HepG2 (cell line): Measurements from ENCODE around the gene KLC3. TPM values are rescaled to one million over a fixed set of nuclear protein-coding genes. Genes with fewer than 3 reads are reported as not detected.

Experiments used
- ATAC-seq: fragments of 200-7000 bp; cut with Tn5 transposase; 3 replicates; pipeline ENCODE4 v1.9.1; 2020; ENCODE audit warnings: mild to moderate bottlenecking, moderate library complexity
- BruUV-seq: library from RNA; stranded (reverse); fragments of 400-500 nt; replicated peaks from 2 replicates; lab custom pipeline; 2021; lab: Mats Ljungman, UMichigan
- CTCF ChIA-PET: fragments of 300-600 bp; formaldehyde crosslinking; extraction: SDS; loops from one replicate; lab custom pipeline; 2021; ENCODE audit warnings: low total read pairs, inconsistent platforms, low intra/inter-chr PET ratio; lab: Yijun Ruan, JAX
- POLR2A ChIA-PET: fragments of 350-600 bp; sonication (Branson Sonifier 250); formaldehyde crosslinking; loops from one replicate; lab custom pipeline; 2020; ENCODE audit warnings: antibody characterized with exemption, inconsistent platforms; lab: Yijun Ruan, JAX
- DNase-seq: peaks from one replicate; pipeline ENCODE4 v3.0.0-alpha.2; 2015; ENCODE audit warnings: low spot score
- FAIRE-seq: peaks from 3 replicates; lab custom pipeline; 2011; peaks lifted over from hg19 to GRCh38; lab: Jason Lieb, UNC
- H2AFZ ChIP-seq: one replicate; pipeline ENCODE4 v1.6.1; 2011; ENCODE audit warnings: low read length, inconsistent platforms
- H3K27ac ChIP-seq: fragments of 300-600 bp; 3 replicates; pipeline ENCODE4 v1.8.0; 2011; ENCODE audit warnings: mixed run types, mild to moderate bottlenecking, mixed read lengths, low read length, inconsistent platforms; ENCODE audit not compliant: insufficient read depth; ENCODE audit errors: extremely low read length
- H3K27me3 ChIP-seq, 2 experiments: fragments of 200-600 bp in 1 of 2; 2 replicates in 1 of 2; 3 replicates in 1 of 2; pipeline versions ENCODE4 v1.6.0 to v1.8.0; 2011; ENCODE audit warnings: low read length in 2 of 2, mild to moderate bottlenecking in 2 of 2, moderate library complexity in 2 of 2, inconsistent platforms in 1 of 2; ENCODE audit not compliant: insufficient read depth in 2 of 2, control insufficient read depth in 1 of 2
- H3K36me3 ChIP-seq, 2 experiments: fragments of 200-600 bp in 1 of 2; replicated peaks in 1 of 2; 2 replicates in 1 of 2; 3 replicates in 1 of 2; pipeline versions ENCODE4 v1.5.1 to v1.8.0; 2011; ENCODE audit warnings: low read length in 2 of 2, inconsistent platforms in 1 of 2; ENCODE audit not compliant: insufficient read depth in 2 of 2, control insufficient read depth in 1 of 2
- H3K4me1 ChIP-seq: 2 replicates; pipeline ENCODE4 v1.5.1; 2012; ENCODE audit warnings: low read length, inconsistent platforms; ENCODE audit not compliant: insufficient read depth
- H3K4me2 ChIP-seq: 2 replicates; pipeline ENCODE4 v1.6.0; 2011; ENCODE audit warnings: low read depth, low read length, inconsistent platforms
- H3K4me3 ChIP-seq, 3 experiments: fragments of 200-600 bp in 1 of 3; sonication (generic), shearing (Covaris generic) in 1 of 3; replicated peaks in 1 of 3; 2 replicates each; pipeline ENCODE4 v1.5.1; 2011 to 2016; ENCODE audit warnings: low read length in 3 of 3, inconsistent platforms in 2 of 3, low read depth in 2 of 3, mild to moderate bottlenecking in 2 of 3, control low read depth in 1 of 3, mixed read lengths in 1 of 3; ENCODE audit not compliant: insufficient read depth in 1 of 3
- H3K79me2 ChIP-seq: one replicate; pipeline ENCODE4 v1.6.1; 2011; ENCODE audit warnings: low read length, inconsistent platforms; ENCODE audit not compliant: insufficient read depth
- H3K9ac ChIP-seq: 2 replicates; pipeline ENCODE4 v1.6.0; 2011; ENCODE audit warnings: mild to moderate bottlenecking, low read depth, low read length, inconsistent platforms; ENCODE audit not compliant: insufficient read depth
- H3K9me3 ChIP-seq: 2 replicates; pipeline ENCODE4 v1.5.1; 2012; ENCODE audit warnings: mild to moderate bottlenecking, low read length
- H4K20me1 ChIP-seq: 2 replicates; pipeline ENCODE4 v1.6.0; 2011; ENCODE audit warnings: inconsistent platforms, mild to moderate bottlenecking, low read length, moderate library complexity; ENCODE audit not compliant: insufficient read depth
- AGO2 ChIP-seq: fragments of 200-400 bp; formaldehyde crosslinking; optimal IDR thresholded peaks from 2 replicates; pipeline ENCODE3; 2017; ENCODE audit warnings: mild to moderate bottlenecking, low read depth, low read length, moderate library complexity
- PITX1 ChIP-seq: sonication (generic); formaldehyde crosslinking; IDR thresholded peaks from 2 replicates; pipeline ENCODE4 v1.5.1; 2020; ENCODE audit warnings: mild to moderate bottlenecking, missing genetic modification reagents
- POLR2A ChIP-seq, 2 experiments: IDR thresholded peaks; 2 replicates each; pipeline ENCODE4 v1.6.1; 2011; ENCODE audit warnings: low read depth in 2 of 2, low read length in 2 of 2, mild to moderate bottlenecking in 1 of 2, moderate library complexity in 1 of 2; ENCODE audit not compliant: insufficient read depth in 1 of 2
- RBM22 ChIP-seq: fragments of 200-400 bp; formaldehyde crosslinking; optimal IDR thresholded peaks from 2 replicates; pipeline ENCODE3; 2017; ENCODE audit warnings: mild to moderate bottlenecking, low read length, moderate library complexity
- ZNF331 ChIP-seq: sonication (generic); formaldehyde crosslinking; IDR thresholded peaks from 2 replicates; pipeline ENCODE4 v1.4.0; 2020; ENCODE audit warnings: missing genetic modification reagents
- WGBS: methylation state at CpG from one replicate; pipeline ENCODE4 v1.1.6; 2017; ENCODE audit warnings: low lambda C conversion rate; 5-methylcytosine and 5-hydroxymethylcytosine counted together
- in situ Hi-C: cut with HindIII; loops from 2 replicates; pipeline ENCODE4 v1.10.0; 2017; ENCODE audit warnings: low pct_unique_long_range_greater_than_20kb; ENCODE audit not compliant: extremely low pct_ligation_motif_present
- intact Hi-C: fragments of 100-400 bp; cut with micrococcal nuclease; formaldehyde crosslinking; loops from one replicate; pipeline ENCODE4 v1.10.0; 2022; ENCODE audit not compliant: unreplicated experiment
- polyA plus RNA-seq, 8 experiments: library from polyadenylated mRNA; depleted of rRNA in 3 of 8; stranded (reverse) in 7 of 8; unstranded in 1 of 8; fragments of >200 nt; fragmentation: Illumina TruSeq in 4 of 8; extraction: Trizol in 4 of 8; gene quantifications; 2 replicates each; pipeline versions ENCODE4 v1.2.1 to v1.2.3, GENCODE V29; 2011 to 2016; ENCODE audit warnings: low read depth in 4 of 8, missing spikeins in 1 of 8, mixed read lengths in 1 of 8; ENCODE audit not compliant: insufficient read depth in 1 of 8
- total RNA-seq, 5 experiments: library from RNA; depleted of rRNA; stranded (reverse); fragments of >200 nt; fragmentation: Illumina TruSeq; extraction: Trizol; gene quantifications; 2 replicates each; pipeline ENCODE4 v1.2.3, GENCODE V29; 2016; ENCODE audit warnings: low read depth in 1 of 5

Gene KLC3
- total and polyA plus RNA-seq, 2 of the 13 experiments (the other 11 are each of a cell fraction or from before 2014, with no cell fraction given): 0.13 TPM; not detected in 1

- Histone ChIP-seq H3K27ac (no peak overlapping the region), H3K36me3 (peaks cover 23 to 74% of the 10 kb centered on the region in 2 experiments), H3K4me2 (no peak overlapping the region), H3K79me2 (no peaks in the 10 kb centered on the region), H3K9ac (no peak overlapping the region), H3K9me3 (no peaks in the 10 kb centered on the region), H2AFZ (no peak overlapping the region), H3K4me1 (no peaks in the 10 kb centered on the region), H4K20me1 (0 out of 2 replicates have a peak, but pooled peaks cover 3% of the 10 kb centered on the region), H3K27me3 (no peaks in the 10 kb centered on the region), H3K4me3 (no peak overlapping the region)
- ChIA-PET POLR2A (no interaction called here), CTCF (no interaction called here)
- WGBS: 95% methylated on average over 8 of the region's 11 CpGs
- no peak for ATAC-seq
- TF ChIP-seq ZNF331 (CRISPR knock-in tag) (no peak), POLR2A (IDR thresholded peaks at IDR 0.05; ENCODE audit: insufficient read depth in 1 of 2, low read depth in 2 of 2, low read length in 2 of 2) (0 out of 4 replicates have a peak, but pooled peaks of 1 of the 2 experiments have one; percentile 17)
- no peak for FAIRE-seq
- no TSS peak for BruUV-seq
- DNase-seq: no peak
- intact Hi-C loops: no loop called here
- in situ Hi-C loops: no loop called here
These were observed 16.9 kb downstream of the KLC3 start for GRCh38 chr19:45357445-45357783.

GRCh38 chr19:45358213-45358792 lies 17.8 kb downstream of the KLC3 start:
- no TSS peak for BruUV-seq
- FAIRE-seq (no peak), DNase-seq (no peak), ATAC-seq (no peak)
- no peaks in the 10 kb centered on the region for H3K27me3 ChIP-seq
- TF ChIP-seq PITX1 (no peak), AGO2 (peak; percentile 40), RBM22 (peak; percentile 29)
- no peaks in the 10 kb centered on the region for H3K4me1 ChIP-seq
- H3K79me2 ChIP-seq: no peaks in the 10 kb centered on the region
- H3K9ac ChIP-seq: no peak overlapping the region
- POLR2A ChIA-PET: interaction anchor here (0.6 kb wide), 1 partner anchor 359 kb away, joined by 5 read pairs; no protein-coding TSS in a partner anchor
- H3K36me3 ChIP-seq: peaks cover 24 to 69% of the 10 kb centered on the region in 2 experiments
- in situ Hi-C loops: no loop called here
- no peak overlapping the region for H3K4me3 ChIP-seq
- intact Hi-C loops: no loop called here
- no peak overlapping the region for H3K4me2 ChIP-seq
- no peak overlapping the region for H3K27ac ChIP-seq
- no peak overlapping the region for H2AFZ ChIP-seq
- H4K20me1 ChIP-seq: 0 out of 2 replicates have a peak, but pooled peaks cover 3% of the 10 kb centered on the region
- 94% methylated on average over 12 of the region's 12 CpGs for WGBS
- no peaks in the 10 kb centered on the region for H3K9me3 ChIP-seq
- CTCF ChIA-PET: no interaction called here
